CD1c-positive myeloid dendritic cell (primary cell): Measurements from ENCODE around the gene ACTN1.

ENCODE experiments used
- DNase-seq: peaks from one replicate; pipeline ENCODE4 v3.0.0-alpha.2; 2016; ENCODE audit errors: extremely low spot score

Gene ACTN1

DNA sequence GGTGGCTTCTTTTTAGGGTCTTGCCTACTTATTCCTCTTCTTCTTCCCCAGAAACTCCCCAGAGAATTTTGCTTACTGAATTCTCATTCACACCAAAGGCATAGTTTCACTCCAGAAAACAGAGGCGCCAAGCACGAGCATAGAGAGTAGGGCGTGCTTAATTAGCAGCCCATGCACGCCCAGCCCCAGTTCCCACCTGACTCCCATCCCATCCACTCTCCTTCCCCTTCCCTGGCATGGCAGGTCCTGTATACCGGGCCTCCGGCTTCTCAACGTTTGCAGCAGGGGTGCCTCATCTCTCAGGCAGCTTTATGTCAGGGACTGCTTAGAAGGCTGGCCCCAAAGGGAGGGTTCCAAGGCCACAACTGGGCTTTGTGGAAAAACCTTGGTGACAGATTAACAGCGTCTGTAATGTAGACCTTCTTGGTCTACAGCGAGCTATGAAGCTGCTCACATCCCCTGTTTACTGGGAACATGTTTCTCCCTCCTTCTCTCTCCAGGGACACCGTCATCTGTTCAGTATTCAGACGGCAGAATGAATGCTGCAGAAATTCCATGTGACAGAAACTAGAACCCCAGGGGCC is 62.7 kb downstream of the ACTN1 start:
- no peak for DNase-seq

DNA sequence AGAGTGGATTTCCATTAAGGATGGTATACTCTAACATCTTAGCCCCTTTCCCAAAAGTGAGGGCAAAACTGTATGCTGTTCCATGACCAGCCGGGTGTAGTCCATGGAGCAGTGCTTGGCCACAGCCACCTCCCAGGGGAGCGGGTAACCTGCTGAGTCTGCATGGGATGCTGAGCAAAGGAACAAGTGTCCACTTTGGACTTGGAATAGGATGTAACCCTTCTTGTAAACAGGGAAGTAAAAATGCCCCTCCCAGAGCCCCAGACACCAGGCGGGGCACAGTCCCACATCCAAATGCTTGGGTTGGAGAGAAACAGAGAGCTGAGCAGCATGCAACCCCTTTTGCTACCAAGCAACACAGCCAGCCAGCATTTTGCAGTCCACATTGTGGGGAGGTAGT is 65.6 kb downstream of the ACTN1 start:
- DNase-seq, result no peak

DNA sequence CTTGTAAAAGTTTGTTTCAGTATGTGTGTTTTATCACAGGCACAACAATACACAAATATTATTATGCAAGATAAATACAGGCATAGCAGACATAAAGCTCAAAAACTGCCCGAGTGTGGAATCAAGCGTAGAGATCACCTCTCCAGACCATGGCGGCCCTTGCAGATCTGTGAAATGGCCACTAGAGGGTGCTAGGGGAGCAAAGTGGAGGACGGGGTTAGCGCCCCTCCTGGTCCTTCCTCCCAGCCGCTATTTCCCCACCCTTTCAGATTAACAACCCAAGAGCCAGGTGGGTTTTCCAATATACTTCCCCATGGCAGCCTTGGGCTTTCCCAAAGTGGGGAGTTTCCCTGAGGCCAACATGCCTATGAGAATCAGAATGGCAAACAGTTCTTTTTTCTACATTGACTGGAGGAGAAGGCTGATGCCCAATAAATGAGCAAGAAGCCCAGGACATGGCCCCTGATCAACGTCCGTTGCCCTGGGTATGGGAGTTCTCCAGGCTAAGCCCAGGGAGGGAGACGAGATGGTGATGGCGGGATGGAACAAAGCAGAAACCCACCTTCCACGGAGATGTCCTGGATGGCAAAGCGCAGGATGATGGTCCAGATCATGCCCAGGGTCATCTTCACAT is 67.4 kb downstream of the ACTN1 start:
- peak; percentile 89 for DNase-seq

DNA sequence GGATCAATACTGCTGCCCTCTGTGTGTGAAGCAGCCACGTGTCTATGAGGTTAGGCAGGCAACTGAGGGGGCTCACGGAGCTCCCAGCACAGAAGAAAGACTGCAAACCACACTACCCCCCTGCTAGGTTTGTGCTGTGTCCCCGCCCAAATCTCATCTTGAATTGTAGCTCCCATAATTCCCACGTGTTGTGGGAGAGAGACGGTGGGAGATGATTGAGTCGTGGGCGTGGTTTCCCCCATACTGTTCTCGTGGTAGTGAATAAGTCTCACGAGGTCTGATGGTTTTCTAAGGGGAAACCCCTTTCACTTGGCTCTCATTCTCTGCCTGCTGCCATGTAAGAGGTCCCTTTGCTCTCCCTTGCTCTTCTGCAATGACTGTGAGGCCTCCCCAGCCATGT is 68.6 kb downstream of the ACTN1 start:
- no peak for DNase-seq

DNA sequence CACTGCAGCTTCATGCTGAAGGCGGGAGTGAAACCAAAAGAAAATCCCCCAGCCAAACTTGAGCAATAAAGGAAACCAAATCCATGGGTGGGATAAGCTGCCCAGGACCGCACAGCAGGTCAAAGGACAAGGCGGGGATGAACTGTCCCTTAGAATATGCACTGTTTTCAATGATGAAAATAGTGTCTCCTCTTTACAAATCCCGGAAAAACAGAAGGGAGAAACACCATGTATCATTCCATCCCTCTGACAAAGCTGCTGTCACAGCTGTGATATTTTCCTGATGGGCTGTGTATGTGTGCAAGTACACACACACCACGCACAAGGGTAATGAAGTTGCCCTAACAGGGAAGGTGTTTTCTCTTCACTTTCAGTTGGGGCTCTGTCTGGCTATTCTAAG is 70.3 kb downstream of the ACTN1 start:
- DNase-seq, result no peak

DNA sequence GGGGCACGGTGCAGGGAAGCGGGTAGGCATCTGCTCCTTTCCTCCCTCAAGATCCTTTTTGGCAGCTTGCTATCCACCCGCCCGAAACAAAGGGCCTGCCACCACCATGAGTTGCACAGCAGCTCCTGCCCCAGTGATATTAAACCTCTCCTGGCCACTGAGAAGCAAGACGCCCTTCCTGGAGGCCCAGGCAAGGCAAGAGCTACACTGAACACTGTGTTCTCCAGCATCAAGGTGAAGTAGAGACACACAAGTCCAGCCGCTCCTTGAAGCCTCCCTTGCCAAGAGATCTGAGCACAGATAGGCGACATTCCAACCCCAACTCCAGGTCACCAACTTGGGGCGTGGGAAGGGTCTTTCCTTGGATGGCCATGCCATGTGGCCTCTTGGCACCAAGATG is 70.9 kb downstream of the ACTN1 start:
- no peak for DNase-seq

DNA sequence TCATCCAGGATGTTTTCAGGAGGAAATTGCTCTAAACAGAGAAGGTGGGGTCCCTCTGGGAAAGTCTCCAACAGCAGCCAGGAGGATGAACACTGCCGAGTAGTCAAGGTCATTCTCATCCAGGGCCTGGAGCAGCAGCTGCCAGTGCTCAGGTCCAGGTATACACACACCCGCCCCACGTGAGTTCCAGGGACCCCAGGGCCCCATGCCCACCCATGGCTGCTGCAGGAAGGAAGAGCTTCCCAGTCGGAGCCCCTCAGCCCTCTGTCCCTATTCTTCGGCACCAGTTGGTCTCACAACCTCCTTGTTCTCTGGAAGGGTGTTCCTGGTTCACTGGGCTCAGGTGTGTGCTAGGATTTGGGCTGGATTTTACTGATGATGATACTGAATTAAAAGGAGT is 72.7 kb downstream of the ACTN1 start:
- no peak for DNase-seq

DNA sequence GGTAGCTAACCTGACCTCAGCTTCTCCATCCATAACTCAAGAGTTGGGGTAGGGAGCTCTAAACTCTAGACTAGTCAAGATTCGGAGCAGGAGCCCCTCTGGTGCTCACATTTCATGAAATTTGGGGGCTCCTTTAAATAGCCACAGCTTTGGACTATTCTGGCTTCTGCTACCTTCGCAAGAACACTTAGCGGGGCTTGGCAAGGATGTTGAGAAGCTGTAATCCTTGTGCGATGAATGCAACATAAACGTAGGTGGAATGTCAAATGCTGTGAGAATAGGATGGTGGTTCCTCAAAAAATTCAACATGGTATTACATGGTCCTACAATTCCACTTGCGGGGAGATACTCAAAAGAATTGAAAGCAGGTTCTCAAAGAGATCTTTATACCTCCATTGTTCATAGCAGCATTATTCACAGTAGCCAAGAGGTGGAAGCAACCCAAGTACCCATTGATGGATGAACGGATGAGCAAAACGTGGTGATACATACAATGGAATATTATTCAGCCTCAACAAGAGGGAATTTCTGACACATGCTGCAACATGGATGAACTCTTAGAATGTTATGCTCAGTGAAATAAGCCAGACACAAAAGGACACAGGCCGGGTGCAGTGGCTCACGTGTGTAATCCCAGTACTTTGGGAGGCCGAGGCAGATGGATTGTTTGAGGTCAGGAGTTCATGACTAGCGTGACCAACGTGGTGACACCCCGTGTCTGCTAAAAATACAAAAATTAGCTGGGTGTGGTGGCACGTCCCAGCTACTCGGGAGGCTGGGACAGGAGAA is 73.8 kb downstream of the ACTN1 start:
- no peak for DNase-seq

DNA sequence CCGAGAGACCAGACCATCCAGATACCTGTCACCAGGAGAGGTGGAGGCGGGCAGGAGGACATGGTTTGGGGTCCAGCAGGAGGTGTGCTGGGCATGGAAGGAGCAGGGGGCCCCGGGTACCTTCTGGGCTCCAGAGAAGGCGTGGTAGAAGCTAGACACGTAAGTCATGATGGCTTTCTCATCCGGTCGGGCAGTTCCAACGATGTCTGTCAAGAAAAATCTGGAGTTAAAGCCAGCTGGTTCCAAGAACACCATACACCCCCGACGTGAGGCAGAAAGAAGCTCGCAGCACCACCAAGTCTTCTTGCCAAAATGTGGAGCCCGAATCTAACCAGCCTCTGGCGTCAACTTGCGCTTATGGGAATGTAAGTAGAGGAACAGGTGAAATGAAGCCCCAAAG is 76.7 kb downstream of the ACTN1 start:
- no peak for DNase-seq

DNA sequence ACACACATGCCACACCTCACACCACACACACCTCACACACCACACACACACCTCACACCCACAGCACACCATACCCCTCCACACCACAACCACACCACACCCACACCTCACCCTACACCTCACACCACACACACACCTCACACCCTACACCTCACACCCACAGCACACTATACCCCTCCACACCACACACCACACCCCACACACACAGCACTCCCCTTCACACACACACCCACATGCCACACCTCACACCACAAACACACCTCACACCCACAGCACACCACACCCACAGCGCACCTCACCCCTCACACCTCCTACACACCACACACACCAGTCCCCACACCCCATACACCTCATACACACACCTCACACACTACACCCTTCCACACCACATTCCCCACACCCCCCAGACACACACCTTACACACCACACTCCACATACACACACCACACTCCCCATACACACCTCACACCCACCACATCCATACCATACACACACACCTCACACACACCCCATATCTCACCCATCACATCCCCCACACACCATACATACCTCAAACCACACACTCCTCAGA is 80.0 kb downstream of the ACTN1 start:
- DNase-seq, result no peak

DNA sequence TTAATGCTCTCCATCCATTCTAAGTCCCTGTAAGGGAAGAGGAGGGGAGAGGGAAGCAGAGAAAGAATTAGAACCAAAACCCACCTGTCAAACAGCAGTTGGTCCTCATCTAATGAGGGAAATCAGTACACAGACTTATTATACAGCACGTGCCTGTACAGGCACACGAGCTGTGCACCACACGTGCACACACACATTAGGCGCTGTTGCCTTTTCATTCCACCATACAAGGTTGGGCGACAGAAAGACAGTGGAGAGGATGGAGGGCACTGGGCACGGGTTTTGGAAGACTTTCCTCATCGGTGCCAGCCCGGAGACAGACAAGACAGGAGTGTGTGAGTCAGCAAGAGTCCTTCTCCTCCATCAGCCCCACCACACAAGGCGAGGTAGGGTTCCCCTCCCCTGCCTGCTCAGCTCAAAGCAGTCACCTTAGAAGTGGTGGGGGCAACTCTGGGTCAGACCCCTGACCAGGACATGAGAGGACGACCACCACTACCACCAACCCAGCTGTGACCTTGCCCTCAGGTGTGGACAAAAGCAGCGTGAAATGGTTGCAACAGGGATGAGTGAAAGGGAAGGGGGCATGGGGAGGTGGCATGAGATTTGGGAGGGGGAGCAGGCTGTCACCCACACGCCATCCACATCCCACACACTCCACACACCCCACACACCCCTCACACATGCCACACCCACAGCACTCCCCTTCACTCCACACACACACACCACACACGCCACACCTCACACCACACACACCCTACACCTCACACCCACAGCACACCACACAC is 80.7 kb downstream of the ACTN1 start:
- DNase-seq, result no peak

DNA sequence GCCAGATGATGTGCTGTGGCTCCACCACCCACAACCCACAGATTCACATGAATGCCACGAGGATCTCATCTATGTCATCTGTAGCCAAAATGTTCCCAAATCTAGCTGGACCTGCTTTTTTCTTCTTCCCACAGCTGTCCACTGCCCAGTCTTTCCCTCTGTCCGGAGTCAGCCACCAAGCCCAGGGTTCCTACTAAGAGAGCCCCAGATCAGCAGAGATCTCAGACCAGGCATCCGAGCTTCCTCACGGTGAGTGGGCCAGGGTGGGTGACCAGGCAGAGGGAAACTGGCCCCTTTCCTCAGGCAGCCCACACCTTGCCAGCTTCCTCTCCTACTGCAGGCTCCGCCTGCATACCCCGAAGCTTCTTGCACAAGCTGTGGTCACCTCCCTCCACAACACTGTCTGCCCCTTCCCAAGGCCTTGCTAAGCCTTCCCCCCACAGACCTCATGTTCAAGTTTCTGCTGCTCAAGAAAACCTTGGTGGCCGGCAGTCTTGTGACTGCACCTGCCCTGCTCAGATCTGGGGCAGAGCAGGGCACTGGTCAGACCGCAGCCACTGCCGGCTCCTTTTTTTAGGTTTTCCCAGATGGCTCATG is 81.4 kb downstream of the ACTN1 start:
- peak; percentile 54 for DNase-seq

DNA sequence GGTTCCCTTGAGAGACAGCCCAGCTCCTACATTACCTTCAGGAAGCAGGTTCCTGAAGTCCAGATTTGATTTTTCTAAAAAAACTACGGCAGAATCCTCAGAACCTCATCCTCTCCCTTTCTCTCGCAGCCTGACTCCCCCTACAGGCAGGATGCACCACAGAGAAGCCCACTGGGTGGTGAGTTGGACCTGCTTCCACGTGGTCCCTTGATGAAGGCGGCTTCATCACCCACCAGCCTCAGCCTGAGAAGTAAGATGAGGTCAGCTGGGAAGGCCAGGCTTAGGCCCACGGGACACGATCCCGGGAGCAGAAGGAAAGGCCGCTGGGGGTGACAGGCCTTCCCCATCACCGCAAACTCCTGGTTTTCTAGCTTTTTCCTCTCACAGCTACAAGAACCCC is 83.0 kb downstream of the ACTN1 start:
- DNase-seq, result no peak

DNA sequence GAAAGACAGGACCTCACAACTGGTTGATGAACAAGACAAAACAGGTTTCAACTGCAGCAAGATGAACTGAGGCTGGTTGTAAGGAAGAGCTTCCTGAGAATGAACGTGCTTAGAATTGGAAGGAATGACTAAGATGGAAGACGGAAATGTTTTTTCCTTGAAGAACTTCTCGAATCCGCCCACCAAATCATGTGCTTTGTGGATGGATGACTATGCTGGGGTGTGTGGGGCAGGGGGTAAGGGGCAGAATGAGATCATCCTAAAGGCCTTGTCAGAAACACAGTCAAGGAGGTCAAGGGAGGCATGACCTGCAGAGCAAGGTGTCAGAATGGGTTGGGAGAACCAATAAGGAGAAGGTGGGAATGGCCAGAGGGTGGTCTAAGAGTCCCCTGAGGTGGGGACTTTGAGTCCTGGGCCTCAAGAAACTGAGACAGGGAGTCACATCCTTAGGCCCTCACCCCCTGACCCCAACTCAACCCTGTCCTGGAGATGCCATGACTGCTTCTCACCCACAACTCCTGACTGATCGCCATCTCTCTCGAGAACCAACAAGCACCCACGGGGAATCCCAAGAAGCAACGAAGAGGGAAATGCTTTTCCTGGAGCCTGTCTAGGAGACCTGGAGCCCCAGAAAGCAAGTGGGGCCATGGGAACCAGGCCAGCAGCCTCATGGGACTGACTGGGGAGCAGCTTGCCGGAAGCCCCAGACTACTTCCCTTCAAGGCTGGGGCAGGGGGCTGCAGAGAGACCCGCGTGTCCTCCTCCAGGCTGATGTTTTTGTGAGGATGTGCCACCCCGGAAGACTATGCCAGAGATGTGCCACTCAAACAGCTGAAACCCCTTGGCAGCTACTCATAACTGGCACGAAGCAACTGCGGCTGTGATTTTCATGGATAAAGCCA is 84.0 kb downstream of the ACTN1 start:
- DNase-seq, result peak; percentile 68

DNA sequence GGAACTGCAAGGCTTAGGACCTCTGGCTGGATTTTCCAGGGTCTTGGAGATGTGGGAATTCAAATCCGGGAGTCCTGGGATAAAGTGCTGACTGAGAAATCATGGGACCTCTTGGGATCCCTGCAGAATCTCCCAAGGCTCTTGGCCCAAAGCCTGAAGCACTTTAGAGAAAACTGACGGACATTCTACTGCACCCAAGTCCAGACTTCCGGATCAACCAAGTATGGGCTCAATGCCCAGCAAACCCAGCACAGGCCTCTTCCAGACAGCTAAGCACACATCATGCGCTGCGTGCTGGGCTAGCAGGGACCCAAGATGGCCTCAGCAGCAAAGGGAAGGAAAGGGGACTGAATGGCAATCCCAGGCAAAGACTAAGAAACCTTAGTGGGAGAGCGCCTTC is 85.0 kb downstream of the ACTN1 start:
- no peak for DNase-seq

DNA sequence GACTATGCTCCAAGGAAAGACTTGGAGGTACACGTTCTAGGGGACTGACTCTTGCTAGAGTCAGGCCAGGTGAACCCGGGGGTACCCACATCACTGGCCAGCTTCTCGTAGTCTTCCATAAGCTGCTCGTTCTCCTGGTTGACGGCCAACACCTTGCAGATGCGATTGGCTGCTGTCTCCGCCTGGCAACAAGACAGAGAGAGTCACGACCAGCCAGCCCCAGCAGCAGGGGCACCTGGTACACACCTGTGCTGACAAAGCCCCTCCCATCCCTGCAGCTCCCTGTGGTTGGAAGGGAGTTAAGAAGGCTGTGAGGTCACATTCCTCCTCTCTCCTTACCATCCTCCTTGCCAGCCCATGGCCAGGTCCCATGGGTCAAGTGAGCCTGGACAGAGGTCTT is 85.5 kb downstream of the ACTN1 start:
- DNase-seq, result no peak

DNA sequence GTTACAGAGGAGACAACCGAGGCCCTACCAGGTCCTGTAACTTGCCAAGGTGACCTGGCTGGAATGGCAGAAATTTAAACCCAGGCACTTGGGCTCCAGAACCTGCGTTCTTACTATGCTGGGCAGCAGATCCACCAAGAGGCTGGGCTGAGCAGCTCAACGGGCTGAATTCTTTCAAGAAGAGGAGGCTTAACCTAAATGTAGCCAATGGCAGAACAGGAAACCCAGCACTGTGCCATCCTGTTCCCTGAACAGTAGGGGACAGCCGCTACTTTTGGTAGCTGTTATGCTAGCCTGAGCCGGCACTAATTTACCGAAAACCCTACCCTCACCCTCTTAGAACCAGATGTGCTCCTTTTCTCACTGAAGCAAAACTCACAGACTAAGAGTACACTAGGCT is 86.1 kb downstream of the ACTN1 start:
- no peak for DNase-seq

DNA sequence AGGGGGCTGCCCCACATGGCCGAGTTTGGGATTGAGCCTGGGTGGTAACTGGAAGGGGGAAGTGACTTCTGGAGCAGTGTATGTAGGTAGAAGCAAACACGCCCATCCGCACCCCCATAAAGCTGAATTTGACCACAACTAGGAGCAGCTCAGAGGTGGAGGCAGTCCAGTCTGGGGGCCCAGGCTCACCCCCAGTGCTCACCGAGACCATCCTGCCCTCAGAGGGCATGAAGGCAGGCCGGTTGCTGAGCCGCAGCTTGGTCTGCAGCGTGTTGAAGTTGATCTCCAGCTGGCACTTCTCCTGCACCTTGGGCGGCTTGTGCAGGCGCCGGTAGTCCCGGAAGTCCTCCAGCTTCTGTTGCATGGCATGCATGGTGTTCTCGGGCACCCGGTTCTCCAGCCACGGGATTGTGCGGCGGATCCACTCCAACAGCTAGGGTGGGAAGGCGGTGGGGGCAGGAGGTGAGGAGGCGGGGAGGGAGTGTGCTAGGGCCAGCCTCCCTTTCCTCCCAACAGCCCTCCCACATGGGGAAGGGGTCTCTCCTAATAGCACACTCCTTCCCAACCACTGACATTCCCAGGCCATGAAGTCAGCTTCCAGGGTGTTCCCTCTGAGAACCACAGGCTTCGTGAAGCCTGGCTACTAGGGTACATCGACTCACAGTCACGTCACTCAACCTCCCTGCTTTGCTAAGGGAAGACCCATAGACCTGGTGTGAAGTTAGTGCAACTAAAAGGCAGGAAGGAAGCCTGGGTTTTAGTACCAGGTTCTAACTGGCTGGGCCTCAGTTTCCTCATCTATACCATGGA is 87.0 kb downstream of the ACTN1 start:
- DNase-seq, result no peak

DNA sequence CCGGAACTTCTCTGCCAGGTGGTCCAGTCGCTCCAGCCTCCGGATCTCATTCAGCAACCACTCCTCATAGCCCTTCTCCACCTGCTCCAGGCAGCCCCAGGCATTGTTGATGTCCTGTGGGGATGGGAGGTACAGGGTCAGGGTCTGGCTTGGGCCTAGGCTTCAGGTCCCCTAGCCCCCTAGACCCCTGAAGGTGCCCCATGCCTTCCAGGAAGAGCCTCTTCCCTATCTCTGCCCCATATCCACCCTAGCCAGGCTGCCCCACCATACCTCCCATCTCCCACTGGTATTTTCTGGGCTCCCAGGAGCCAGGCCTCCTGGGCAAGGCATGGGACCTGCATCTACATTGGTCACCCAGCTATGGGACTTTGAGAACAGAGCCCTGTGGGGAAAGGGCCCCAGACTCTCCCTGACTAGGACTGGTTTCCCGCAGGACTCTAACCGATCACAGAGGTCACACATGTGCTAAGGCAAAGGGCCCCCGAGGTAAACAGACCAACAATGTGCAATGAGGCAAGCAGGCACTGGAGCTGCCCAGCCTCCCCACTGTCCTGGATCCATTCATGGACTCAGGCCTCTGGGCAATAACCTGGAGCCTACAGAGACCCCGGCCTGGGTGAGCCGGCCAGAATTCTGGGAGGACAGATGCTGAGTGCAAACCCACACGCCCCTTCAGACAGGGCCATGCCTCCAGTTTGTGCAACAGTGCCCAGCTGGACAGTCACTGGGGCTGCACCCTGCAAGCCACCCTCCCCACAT is 88.8 kb downstream of the ACTN1 start:
- no peak for DNase-seq
